Islet precursor cell (in vitro differentiated cells): Measurements from ENCODE around the gene DNAJC9.
"Not testable (repeated sequence)": the region's sequence is repeated elsewhere in the genome, so short reads cannot be mapped to it uniquely, and the experiment has no call there.

Experiments used
- DNase-seq: peaks from one replicate; pipeline ENCODE4 v3.0.0-alpha.2; 2018

The DNAJC9 gene, protein sequence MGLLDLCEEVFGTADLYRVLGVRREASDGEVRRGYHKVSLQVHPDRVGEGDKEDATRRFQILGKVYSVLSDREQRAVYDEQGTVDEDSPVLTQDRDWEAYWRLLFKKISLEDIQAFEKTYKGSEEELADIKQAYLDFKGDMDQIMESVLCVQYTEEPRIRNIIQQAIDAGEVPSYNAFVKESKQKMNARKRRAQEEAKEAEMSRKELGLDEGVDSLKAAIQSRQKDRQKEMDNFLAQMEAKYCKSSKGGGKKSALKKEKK

DNA sequence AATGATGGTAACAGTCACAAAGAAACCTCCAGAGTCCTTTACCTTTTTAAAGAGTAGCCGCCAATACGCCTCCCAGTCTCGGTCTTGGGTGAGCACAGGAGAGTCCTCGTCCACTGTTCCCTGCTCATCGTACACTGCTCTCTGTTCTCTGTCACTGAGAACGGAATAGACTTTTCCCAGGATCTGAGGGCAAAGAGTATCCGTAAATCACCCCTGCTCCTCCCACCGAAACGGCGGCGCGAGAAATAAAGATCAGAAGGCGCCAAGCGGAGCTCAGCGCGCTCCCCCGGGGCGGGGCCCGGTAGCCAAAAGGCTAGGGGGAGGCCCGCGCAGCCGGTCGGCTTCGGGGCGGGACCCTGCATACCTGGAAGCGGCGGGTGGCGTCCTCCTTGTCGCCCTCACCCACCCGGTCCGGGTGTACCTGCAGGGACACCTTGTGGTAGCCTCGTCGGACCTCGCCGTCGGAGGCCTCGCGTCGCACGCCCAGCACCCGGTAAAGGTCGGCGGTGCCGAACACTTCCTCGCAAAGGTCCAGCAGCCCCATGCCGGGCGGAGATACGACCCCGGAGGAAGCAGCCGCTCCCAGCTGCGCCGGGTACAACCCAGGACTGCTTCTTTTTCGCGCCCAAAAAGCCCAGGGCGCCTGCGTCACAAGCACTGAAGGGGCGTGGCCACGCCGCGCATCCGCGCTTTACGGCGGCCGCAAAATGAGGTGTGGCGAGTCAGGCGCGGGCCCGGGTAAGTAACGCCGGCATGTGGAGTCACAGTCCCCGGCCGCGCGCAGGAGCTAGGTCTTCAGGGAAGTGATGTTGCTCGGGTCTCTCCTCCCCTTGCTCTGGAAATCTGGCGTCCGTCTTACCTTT is at the start of gene DNAJC9:
Gene DNAJC9, minus strand, starts transcription at position 610 of the 863 bp plus-strand sequence. Its CDS starts 66 bp downstream, at position 544.
- peak; percentile 99 for DNase-seq

DNA sequence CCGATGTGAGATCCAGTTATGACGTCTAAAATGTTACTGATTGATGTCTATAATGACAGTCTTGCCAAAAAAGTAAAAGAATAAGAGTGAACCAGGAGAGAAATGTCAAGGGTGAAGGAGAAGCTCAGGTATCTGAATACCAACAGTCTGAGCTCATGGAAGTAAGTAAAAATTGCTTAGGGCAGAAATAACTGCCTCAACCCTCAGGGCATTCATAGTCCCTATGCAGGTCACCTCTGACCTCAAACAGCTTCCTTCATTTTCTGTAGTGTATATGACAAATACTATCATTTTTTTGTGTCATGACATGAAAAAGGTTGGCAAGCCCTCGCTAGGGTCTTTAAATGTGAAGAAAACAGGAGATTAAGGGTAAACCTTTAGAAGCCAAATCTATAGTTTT is 46.4 kb upstream of the DNAJC9 start:
- no peak for DNase-seq

DNA sequence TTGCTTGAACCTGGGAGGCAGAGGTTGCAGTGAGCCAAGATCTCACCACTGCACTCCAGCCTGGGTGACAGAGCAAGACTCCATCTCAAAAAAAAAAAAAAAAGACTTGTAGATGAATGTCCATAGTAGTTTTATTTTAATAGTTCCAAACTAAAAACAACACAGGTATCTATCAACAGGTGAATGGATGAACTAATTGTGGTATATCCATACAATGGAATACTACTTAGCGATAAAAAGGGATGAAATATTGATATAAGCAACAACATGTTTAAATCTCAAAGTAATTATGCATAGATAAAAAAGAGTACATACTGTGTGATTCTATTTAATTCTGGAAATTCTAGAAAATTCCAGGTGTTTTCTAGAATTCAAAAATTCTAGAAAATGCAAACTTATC is 42.9 kb upstream of the DNAJC9 start:
- no peak for DNase-seq

DNA sequence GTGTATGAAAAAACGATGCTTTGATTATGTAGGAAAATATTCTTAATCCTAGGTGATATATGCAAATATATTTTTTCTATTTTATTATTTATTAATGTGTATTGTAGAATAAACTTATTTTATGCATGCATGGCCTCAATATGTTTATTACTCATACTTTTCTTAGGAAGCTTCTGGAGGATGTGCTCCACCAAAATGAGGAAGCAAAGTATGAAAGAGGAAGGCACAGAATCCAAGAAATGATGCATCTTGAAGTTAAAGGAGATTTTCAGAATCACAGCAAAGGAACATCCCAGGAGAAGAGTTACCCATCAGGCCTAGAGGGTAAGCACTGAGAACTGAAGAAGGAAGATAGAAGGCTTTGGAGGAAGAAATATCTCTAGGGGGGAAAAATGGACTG is 40.4 kb upstream of the DNAJC9 start:
- no peak for DNase-seq

DNA sequence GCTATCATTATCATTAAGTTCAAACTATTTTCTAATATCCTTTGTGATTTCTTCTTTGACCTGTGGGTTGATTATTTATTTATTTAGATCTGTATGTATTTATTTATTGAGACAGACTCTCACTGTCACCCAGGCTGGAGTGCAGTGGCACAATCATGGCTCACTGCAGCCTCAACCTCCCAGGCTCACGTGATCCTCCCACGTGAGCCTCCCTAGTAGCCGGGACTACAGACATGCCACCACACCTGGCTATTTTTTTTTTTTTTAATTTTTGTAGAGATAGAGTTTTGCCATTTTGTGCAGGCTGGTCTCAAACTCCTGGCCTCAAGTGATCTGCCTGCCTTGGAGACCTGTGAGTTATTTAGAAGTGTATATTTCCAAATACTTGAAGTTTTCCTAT is 34.0 kb upstream of the DNAJC9 start:
- no peak for DNase-seq

DNA sequence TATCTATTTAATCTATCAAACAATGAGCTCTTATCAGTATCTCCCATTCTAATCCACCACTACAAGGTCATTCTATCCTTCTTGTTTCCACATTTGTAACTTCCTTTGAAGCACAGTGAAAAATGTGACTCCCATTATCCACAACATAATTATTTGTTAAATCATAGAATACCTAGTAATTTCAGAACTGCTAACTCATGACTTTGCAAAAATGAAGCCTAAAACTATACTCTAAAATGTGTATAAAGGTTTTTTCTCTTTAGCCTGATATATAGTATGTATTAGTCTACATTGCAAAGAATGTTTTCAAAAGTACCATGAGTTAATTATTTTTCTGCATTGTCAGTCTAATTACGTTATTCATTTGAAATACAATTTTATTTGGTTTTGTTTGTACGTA is 17.4 kb upstream of the DNAJC9 start:
- no peak for DNase-seq

DNA sequence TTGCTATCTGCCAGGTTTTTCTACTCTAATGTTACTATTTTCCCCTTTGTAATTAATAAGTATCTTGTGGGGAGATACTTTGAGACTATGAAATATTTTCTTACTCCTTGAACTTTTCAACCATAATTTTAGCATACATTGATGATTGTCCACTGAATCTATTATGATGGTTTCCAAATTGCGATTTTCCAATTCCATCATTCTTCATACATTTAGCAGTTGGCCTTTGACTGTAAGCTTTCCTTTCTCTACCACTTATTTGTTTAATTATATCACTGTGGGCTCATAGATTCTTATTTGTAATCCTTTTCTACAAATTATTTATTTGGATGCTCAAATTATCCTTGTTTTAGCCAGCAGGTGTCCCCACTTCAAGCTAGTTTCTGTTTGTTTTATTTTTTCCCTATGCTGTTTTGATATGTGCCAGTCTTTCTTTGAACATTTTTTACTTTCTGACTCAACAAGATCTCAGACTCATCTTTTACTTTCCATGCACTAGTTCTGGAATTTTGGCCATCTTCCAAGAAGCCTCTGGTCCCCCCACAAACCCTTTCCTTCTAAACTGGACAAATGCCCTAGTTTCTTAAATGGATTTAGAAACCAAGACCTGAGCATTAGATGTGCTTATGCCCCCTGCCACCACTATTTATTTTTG is 16.8 kb upstream of the DNAJC9 start:
- DNase-seq = no peak

DNA sequence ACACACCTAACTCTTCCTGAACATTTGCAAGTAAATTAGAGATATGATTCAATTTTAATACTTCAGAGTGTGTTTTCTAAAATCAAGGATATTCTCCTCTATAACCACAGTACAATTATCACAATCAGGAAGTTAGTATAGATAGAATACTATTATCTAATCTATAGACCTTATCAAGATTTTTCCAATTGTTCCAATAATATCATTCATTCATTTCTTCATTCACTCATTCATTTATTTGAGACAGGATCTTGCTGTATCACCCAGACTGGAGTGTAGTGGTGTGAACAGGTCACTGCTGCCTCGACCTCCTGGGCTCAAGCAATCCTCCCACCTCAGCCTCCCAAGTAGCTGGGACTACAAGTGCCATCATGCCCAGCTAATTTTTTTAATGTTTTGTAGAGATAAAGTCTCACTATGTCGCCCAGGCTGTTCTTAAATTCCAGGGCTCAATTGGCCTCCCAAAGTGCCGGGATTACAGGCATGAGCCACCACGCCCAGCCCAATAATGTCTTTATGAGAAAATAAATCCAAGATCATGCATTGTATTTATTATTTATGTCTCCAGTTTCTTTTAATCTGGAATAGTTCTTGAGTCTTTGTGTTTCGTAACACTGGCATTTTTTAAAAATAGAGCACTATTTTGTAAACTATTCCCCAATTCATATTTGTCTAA is 16.0 kb upstream of the DNAJC9 start:
- no peak for DNase-seq

DNA sequence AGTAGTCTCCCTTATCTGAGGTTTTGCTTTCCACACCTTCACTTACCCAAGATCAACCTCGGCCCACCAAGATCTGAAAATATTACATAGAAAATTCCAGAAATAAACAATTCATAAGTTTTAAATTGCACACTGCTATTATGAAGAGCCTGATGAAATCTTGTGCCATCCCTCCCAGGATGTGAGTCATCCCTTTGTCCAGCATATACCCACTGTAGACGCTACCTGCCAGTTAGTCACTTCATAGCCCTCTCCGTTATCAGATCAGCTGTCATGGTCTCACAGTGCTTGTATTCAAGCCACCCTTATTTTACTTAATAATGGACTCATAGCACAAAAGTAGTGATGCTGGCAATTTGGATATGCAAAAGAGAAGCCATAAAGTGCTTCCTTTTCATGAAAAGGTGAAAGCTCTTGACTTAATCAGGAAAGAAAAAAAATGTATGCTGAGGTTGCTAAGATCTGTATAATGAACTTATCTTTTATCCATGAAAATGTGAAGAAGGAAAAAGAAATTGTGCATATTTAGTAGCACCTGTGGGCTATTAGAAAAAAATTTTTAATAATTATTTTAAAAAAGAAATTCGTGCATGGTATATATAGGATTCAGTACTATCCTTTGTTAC is 15.2 kb upstream of the DNAJC9 start:
- DNase-seq = no peak

DNA sequence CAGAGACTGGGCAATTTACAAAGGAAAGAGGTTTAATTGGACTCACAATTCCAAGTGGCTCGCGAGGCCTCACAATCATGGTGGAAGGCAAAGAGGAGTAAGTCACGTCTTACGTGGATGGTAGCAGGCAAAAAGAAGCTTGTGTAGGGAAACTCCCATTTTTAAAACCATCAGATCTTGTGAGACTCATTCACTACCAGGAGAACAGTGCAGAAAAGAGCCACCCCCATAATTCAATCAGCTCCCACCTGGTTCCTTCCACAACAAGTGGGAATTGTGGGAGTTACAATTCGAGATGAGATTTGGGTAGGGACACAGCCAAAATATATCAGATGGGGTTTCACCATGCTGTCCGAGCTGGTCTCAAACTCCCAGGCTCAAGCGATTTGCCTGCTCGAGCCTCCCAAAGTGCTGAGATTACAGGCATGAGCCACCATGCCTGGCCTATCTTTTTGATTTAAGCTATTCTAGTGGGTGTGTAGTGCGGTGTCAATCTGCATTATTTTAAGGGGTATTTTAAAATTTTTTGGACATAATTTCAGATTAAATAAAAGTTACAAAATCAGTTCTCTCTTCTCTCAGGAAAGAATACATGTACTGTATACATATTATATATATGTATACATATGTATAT is 14.4 kb upstream of the DNAJC9 start:
- no peak for DNase-seq

DNA sequence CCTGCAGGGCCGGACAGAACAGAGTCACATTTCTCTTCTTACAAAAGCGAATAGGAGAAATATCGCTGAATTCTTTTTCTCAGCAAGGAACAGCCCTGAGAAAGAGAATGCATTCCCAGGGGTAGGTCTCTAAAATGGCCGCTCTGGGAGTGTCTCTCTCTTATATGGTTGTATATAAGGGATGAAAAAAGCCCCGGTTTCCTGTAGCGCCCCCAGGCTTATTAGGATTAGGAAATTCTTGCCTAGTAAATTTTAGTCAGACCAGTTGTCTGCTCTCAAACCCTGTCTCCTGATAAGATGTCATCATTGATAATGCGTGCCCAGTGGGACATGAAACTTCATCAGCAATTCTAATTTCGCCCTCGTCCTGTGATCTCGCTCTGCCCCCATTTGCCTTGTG is 11.6 kb upstream of the DNAJC9 start:
- DNase-seq = not testable (repeated sequence)

DNA sequence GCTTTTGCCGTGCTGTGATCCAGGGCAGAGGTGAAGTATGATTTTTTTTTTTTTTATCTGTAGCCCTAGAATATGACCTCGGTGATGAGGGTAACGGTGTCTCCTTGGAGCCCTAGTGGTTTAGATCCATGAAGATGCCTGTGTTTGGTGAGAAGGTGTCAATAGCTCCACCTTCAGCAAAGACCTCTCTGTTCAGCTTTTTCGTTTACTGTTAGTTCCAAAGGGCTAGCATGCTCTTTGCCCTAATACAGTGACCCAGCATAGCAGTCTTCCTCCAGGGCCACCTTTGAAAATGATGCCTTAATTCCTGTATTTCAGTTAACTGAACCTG is 6.1 kb upstream of the DNAJC9 start:
- DNase-seq = no peak

DNA sequence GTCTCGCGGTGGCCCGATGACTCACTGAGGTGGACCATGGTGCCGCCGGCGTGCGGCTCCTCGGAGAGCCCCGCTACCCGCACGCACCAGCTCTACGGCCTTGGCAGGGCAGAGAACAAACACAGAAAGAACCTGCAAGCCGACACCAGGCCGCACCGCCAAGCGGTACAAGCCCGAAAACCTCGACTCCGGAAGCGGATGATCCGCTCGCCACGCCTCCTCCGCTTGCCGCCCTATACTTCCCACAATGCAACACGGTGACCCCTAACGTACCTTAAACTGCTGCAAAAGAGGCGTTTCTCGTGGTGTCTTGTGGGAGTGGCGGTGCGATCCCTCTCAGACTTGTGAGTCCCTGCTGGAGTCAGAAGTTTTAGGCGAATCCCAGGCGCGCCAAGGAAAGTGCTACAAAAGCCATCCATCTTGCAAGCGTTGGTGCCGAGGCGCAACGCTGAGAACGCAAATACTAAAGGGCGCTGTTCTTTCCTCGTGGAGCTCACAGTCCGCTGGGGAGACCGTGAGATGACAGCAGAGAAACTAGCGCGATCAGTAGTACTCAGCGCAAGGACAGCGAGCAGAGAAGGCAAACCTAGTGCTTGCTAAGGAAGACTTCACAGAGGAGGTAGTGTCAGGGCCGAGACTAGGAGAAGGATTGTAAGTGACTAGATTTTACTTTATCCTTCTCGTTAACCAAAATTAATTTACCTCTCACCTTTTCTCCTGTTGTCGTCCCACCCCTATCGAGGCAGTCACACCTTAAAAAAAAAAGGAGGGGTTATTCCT is 5.6 kb upstream of the DNAJC9 start, which contains the start of gene MRPS16:
Gene MRPS16, minus strand, starts transcription at position 200 of the 780 bp plus-strand sequence. Its CDS starts 162 bp downstream, at position 38.
- peak; percentile 99 for DNase-seq

DNA sequence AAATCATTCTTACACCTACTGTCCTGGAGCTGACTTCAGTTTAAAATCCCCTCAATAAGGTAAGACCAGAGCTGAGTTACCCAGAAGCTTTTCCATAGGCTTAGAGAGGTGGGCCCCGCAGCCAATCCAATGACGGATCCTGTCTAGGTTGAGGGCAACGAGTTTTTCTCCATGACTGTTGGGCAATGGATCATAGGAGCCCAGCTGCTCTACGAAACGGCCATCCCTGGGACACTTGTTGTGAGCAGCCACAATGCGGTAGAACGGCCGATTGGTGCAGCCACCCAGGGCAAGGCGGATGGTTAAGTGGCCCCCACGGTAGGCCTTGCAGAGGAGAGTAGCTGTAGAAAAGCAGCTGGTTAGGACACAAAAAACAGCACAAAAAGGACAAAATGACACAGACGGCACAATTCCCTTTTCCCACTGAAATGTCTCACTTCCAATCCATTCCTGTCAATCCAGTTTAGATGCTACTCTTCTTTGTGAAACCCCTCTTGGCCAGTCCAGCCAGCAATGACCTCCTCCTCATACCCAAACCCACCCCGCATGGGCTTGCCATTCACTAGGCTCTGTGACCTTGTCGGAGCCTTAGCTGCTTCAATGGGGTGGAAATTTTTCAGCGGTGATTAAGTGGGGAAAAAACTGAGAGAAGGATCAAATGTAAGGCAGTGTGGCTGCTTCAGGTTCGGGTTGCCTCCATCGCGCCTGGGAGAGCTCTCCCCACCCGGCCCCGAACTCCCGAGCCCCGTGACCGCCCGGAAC is 4.8 kb upstream of the DNAJC9 start:
- peak; percentile 55 for DNase-seq

DNA sequence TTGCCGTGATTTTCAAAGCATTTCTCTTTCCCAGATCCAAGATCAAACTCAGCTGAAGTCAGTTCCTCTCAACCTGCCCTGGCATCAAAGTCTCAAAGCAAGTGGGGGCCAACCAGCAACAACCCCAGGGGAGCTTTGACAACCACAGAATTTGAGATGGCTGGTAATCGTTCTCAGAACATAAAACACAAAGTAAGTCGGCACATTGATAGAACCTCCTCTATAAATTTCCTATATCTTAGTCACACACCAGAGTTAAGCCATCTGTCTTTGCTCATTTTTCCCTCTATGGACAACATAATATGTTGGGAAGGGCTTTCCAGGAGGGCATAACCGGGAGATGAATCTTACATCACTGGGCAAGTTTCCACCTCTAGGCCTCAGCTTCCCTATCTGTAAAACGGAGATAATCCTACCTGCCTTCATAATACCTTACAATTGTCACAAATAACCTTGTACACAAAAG is 1.2 kb upstream of the DNAJC9 start:
- no peak for DNase-seq

DNA sequence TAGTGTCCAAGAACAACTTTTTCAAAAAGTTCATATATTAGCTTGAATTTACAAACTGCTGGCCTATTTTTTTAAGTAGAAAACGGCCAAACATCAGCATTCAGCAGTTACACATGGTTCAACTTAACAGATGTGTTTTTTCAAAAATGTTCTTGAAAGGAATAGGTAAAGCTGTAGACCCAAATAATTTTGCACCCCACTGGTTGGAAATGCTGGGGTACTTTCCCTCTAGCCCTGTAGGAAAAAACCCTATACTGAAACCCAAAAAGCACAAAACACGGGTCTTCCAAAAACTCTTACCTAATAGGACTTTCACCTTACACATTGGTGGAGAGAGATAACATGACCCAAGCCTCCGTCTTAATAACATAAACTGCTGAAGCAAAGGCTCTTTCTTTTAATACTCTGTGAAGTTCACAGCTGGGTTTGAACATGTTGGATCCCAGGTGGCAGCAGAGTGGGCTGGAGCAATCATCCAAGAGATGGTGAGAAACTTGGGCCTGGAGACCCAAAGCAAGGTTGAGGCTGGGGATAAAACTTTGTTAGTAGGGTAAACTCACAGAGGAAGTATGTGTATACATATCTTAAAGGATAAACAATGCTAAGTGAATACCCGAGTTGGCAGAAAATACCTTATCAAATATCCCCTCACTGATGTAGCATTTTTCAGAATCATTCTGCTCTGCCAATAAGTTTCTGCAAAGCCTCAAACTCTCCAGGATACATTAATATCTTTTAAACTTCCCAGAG is 629 bp upstream of the DNAJC9 start:
- no peak for DNase-seq

DNA sequence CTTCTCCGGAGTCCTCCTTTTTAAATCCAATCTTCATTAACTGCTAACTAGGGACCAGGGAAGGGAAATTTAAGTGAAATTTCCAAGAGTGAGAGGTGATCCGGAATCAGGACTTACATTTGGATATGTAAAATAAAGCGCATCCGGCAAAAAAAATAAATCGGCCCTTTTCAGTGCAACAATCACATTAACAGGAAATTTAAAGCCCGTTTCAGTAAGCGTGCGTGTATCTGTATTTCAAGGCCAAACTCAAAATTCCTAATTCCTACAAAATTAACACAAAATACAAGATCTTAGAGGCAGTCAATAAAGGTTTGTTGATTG is 771 bp downstream of the DNAJC9 start:
- no peak for DNase-seq

DNA sequence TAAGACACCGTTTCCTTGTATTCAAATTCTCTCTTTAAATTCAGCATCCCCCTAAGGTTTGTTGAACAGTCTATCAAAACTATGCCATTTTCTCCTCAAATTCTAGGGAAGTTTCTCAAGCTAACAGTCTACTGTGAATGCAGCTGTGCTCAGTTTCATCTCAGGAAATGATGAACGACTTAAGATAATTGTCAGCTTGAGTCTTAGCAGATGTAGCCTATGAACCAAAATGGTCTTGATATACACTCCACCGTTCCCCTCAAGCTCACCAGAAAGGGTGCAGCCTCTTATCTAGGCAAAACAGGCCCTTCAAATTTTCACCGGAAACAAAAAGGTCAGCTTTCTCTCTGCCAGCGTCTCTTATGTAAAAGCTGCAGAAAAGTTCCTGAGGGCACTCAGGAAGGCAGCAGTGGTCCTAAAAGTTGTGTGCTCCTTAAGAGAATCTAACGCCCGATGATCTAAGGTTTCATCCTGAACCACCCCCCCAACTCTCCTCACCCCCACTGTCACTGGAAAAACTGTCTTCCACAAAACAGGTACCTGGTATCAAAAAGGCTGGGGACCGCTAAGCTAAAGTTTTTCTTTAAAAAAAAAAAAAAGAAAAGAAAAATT is 2.1 kb downstream of the DNAJC9 start:
- DNase-seq = no peak

DNA sequence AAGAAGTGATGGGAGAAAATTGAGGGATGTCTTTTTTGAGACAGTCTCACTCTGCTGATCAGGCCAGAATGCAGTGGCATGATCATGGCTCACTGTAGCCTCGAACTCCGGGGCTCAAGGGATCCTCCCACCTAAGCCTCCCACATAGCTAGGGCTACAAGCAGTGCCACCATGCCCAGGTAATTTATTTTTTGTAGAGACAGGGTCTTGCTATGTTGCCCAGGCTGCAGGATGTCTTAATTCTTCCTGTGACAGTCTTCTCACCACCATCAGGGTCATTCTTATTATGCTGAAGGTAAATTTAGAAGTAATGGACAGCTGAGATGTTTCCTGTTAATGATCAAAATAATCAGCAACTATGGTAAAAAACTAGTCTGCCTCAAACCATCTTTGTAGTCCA is 7.1 kb downstream of the DNAJC9 start:
- no peak for DNase-seq
